ENCODE measurements around the gene WEE1.
A peak's percentile ranks its signal among the peaks of the same experiment; 100 is the strongest.

WEE1 gene

GRCh38 chr11:9639099-9639498 lies 65.6 kb downstream of the WEE1 start:
- peak; percentile 68 for TF ChIP-seq POLR2AphosphoS5 (IDR thresholded peaks at IDR 0.05; ENCODE audit: low read depth)
- TF ChIP-seq GABPA (IDR thresholded peaks at IDR 0.05; ENCODE audit: low read depth), result no peak
- peak; percentile 22; the same call in 1 of the 2 replicates for TF ChIP-seq SPI1 (IDR thresholded peaks at IDR 0.05; ENCODE audit: borderline replicate concordance, low read depth)
- no peaks in the 10 kb centered on the region for H3K27me3 ChIP-seq (ENCODE audit: insufficient read depth, poor library complexity, severe bottlenecking)
- peak overlapping the region; percentile 78 for H3K27ac ChIP-seq (replicated peaks)
- DNase-seq (ENCODE audit: low read depth in 1 of 2, low spot score in 1 of 2), result peak; percentile 74 to 92
- no peak overlapping the region for H3K4me3 ChIP-seq (replicated peaks; ENCODE audit: insufficient read depth, low read length)
